Activated CD4-positive, alpha-beta memory T cell treated with anti-CD3 and anti-CD28 coated beads, Interleukin-2, amount 10 ng/mL, durations not matched to agents 7 days and 5 days (primary cell): ENCODE data around the gene PALS2. TPM values are rescaled to one million over a fixed set of nuclear protein-coding genes. Genes with fewer than 3 reads are reported as not detected.

Source experiments
- CTCF ChIA-PET: fragments of 350-600 bp; sonication (Branson Sonifier 250); formaldehyde crosslinking; loops from one replicate; lab custom pipeline; 2021; ENCODE audit warnings: antibody characterized with exemption, inconsistent platforms; lab: Charles Lee
- POLR2A ChIA-PET: fragments of 350-600 bp; sonication (Branson Sonifier 250); formaldehyde crosslinking; loops from one replicate; lab custom pipeline; 2021; ENCODE audit warnings: antibody characterized with exemption; lab: Charles Lee
- DNase-seq: peaks from one replicate; pipeline ENCODE4 v3.0.0-alpha.2; 2020
- H3K27ac Mint-ChIP-seq: one replicate; pipeline ENCODE4 v1.8.0; 2021; ENCODE audit warnings: mild to moderate bottlenecking, mixed read lengths
- H3K27me3 Mint-ChIP-seq: one replicate; pipeline ENCODE4 v1.8.0; 2021; ENCODE audit warnings: mixed read lengths
- H3K36me3 Mint-ChIP-seq: one replicate; pipeline ENCODE4 v1.8.0; 2021; ENCODE audit warnings: low read depth, mixed read lengths
- H3K4me1 Mint-ChIP-seq: one replicate; pipeline ENCODE4 v1.8.0; 2021; ENCODE audit warnings: mixed read lengths
- H3K4me3 Mint-ChIP-seq: one replicate; pipeline ENCODE4 v1.8.0; 2021; ENCODE audit warnings: mild to moderate bottlenecking, mixed read lengths
- H3K9me3 Mint-ChIP-seq: one replicate; pipeline ENCODE4 v1.8.0; 2021; ENCODE audit warnings: mixed read lengths
- total RNA-seq, 2 experiments: library from RNA; stranded (reverse); gene quantifications; one replicate each; pipeline ENCODE4 v1.2.3, GENCODE V29; 2021

Gene PALS2, protein sequence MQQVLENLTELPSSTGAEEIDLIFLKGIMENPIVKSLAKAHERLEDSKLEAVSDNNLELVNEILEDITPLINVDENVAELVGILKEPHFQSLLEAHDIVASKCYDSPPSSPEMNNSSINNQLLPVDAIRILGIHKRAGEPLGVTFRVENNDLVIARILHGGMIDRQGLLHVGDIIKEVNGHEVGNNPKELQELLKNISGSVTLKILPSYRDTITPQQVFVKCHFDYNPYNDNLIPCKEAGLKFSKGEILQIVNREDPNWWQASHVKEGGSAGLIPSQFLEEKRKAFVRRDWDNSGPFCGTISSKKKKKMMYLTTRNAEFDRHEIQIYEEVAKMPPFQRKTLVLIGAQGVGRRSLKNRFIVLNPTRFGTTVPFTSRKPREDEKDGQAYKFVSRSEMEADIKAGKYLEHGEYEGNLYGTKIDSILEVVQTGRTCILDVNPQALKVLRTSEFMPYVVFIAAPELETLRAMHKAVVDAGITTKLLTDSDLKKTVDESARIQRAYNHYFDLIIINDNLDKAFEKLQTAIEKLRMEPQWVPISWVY
- total RNA-seq, result 10 to 100 TPM; 13.2 to 18.7 TPM

- Mint-ChIP-seq H3K27me3 (peaks cover 36% of the 10 kb centered on the region), H3K27ac (peak within 1 kb of the TSS; percentile 78), H3K36me3 (no peaks in the 10 kb centered on the region), H3K9me3 (no peaks in the 10 kb centered on the region), H3K4me1 (peaks cover 25% of the 10 kb centered on the region), H3K4me3 (peak within 1 kb of the TSS; percentile 89)
- CTCF ChIA-PET, result interaction anchor here (0.8 to 1.7 kb wide), 4 partner anchors 10 to 248 kb away, joined by 3 to 4 read pairs (median 4); no protein-coding TSS in a partner anchor
- POLR2A ChIA-PET, result interaction anchor here (1.1 to 1.8 kb wide), 4 partner anchors 15 to 552 kb away, joined by 3 to 4 read pairs (median 4); partner anchors contain the start of gene CYCS
- DNase-seq, result peak; percentile 81
Observed at GRCh38 chr7:24572997-24573553, at the start of gene PALS2. PALS2 (plus strand) TSS chr7:24573452; CDS start chr7:24623668, 50,216 bp downstream.

DNA sequence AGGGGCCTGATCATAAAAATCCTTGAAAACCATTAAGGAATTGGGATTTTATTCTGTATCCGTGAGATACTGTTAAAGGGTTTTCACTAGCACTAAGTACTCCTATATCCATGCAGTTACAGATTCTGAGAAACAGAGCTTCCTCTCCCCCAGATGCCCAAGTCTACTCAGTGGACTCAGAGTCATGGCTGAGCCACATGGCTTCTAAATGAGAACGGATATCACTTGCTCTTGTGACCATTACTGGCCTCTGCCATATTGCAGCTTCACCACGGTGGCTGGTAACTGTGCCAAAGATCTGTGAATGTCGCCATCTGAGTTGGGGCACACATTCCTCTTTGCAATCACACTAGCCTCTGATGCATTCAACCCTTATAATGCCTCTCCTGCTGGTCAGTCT, 42.0 kb upstream of the PALS2 start:
- no peaks in the 10 kb centered on the region for H3K36me3 Mint-ChIP-seq

GRCh38 chr7:24536682-24537081, 36.6 kb upstream of the PALS2 start:
- ChIA-PET POLR2A (no interaction called here), CTCF (no interaction called here)
- Mint-ChIP-seq H3K4me3 (no peak overlapping the region), H3K4me1 (no peaks in the 10 kb centered on the region), H3K9me3 (no peaks in the 10 kb centered on the region), H3K27ac (no peak overlapping the region), H3K27me3 (peaks cover 5% of the 10 kb centered on the region), H3K36me3 (no peaks in the 10 kb centered on the region)
- DNase-seq, result no peak

More for the DNA sequence above, 42.0 kb upstream of the PALS2 start:
- no peak for DNase-seq
- ChIA-PET CTCF (no interaction called here), POLR2A (no interaction called here)
- H3K27ac Mint-ChIP-seq, result no peak overlapping the region
- H3K27me3 Mint-ChIP-seq, result peaks cover 7% of the 10 kb centered on the region
- no peak overlapping the region for H3K4me3 Mint-ChIP-seq
- H3K9me3 Mint-ChIP-seq, result no peaks in the 10 kb centered on the region
- no peaks in the 10 kb centered on the region for H3K4me1 Mint-ChIP-seq

DNA sequence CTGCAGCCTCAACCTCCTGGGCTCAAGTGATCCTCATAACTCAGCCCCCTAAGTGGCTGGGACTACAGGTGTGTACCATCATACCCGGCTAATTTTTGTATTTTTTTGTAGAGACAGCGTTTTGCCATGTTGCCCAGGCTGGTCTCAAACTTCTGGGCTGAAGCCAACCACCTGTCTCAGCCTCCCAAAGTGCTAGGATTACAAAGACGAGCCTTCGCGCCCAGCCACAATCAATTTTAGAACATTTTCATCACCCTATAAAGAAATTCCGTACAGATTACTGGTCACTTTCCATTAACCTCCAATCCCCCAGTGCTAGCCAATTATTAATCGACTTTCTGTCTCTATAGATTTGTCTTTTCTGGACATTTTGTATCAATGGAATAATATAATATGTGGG, 32.3 kb upstream of the PALS2 start:
- Mint-ChIP-seq H3K9me3 (no peaks in the 10 kb centered on the region), H3K27ac (no peak overlapping the region), H3K27me3 (peaks cover 13% of the 10 kb centered on the region), H3K4me3 (no peak overlapping the region), H3K36me3 (no peaks in the 10 kb centered on the region), H3K4me1 (no peaks in the 10 kb centered on the region)
- ChIA-PET CTCF (no interaction called here), POLR2A (no interaction called here)
- DNase-seq, result no peak

GRCh38 chr7:24545215-24545614, 28.0 kb upstream of the PALS2 start:
- Mint-ChIP-seq H3K36me3 (no peaks in the 10 kb centered on the region), H3K27ac (no peak overlapping the region), H3K9me3 (no peaks in the 10 kb centered on the region), H3K27me3 (peaks cover 15% of the 10 kb centered on the region), H3K4me1 (no peaks in the 10 kb centered on the region), H3K4me3 (no peak overlapping the region)
- ChIA-PET CTCF (no interaction called here), POLR2A (no interaction called here)
- no peak for DNase-seq

DNA sequence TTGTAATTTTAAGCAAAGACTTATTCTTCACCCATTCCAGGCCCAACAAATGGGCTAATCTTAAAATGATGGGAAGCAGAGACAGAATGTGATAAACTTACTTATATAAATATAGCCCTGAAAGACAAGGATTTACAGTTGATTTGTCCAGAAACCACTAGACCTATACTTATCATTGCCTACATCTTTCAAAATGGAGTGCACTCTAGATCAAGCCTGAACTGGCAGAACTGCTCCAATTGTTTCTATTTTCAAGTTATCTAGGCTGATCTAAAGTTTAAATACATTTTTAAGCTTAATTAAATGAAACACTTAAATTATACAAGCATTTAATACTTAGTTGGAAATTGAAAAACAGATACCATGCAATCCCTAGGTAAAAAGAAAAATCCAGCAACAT, 24.9 kb upstream of the PALS2 start:
- H3K36me3 Mint-ChIP-seq, result no peaks in the 10 kb centered on the region

GRCh38 chr7:24549991-24550390, 23.3 kb upstream of the PALS2 start:
- no peak for DNase-seq
- Mint-ChIP-seq H3K4me1 (no peaks in the 10 kb centered on the region), H3K4me3 (no peak overlapping the region), H3K27ac (no peak overlapping the region), H3K9me3 (no peaks in the 10 kb centered on the region), H3K27me3 (peaks cover 14% of the 10 kb centered on the region), H3K36me3 (no peaks in the 10 kb centered on the region)
- POLR2A ChIA-PET, result no interaction called here
- CTCF ChIA-PET, result no interaction called here

More for the DNA sequence above, 24.9 kb upstream of the PALS2 start:
- Mint-ChIP-seq H3K9me3 (no peaks in the 10 kb centered on the region), H3K4me1 (no peaks in the 10 kb centered on the region), H3K27ac (no peak overlapping the region), H3K27me3 (peaks cover 17% of the 10 kb centered on the region), H3K4me3 (no peak overlapping the region)
- POLR2A ChIA-PET, result no interaction called here
- CTCF ChIA-PET, result no interaction called here
- no peak for DNase-seq

DNA sequence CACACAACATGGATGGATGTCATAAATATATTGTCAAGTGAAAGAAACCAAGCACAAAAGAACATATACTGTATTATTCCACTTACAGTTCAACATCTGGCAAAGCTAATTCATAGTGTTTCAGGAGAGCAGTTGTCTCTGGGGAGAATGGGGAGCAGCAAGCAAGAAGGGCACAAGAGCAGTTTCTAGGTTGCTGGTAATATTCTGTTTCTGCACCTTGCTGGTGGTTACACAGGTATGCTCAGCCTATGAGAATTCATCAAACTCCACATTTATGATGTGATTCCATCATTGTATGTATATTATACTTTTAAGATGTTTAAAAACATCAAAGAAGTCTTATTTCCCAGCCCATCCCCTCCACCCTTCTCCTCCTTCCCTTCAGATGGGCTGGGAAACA, 18.1 kb upstream of the PALS2 start:
- ChIA-PET CTCF (no interaction called here), POLR2A (no interaction called here)
- no peak overlapping the region for H3K4me3 Mint-ChIP-seq
- no peaks in the 10 kb centered on the region for H3K9me3 Mint-ChIP-seq
- H3K27ac Mint-ChIP-seq, result no peak overlapping the region
- no peak for DNase-seq
- H3K27me3 Mint-ChIP-seq, result peaks cover 7% of the 10 kb centered on the region
- peaks cover under 1% of the 10 kb centered on the region for H3K4me1 Mint-ChIP-seq
- H3K36me3 Mint-ChIP-seq, result no peaks in the 10 kb centered on the region

- CTCF ChIA-PET, result no interaction called here
- no peaks in the 10 kb centered on the region for H3K36me3 Mint-ChIP-seq
- POLR2A ChIA-PET, result no interaction called here
- H3K4me1 Mint-ChIP-seq, result peaks cover 5% of the 10 kb centered on the region
- DNase-seq, result no peak
- no peak overlapping the region for H3K4me3 Mint-ChIP-seq
- no peak overlapping the region for H3K27ac Mint-ChIP-seq
- H3K27me3 Mint-ChIP-seq, result peaks cover 10% of the 10 kb centered on the region
- no peaks in the 10 kb centered on the region for H3K9me3 Mint-ChIP-seq
Observed at GRCh38 chr7:24555719-24556118, 17.5 kb upstream of the PALS2 start.

GRCh38 chr7:24560772-24561171, 12.5 kb upstream of the PALS2 start:
- Mint-ChIP-seq H3K36me3 (no peaks in the 10 kb centered on the region), H3K9me3 (no peaks in the 10 kb centered on the region), H3K27ac (no peak overlapping the region), H3K4me1 (peaks cover 9% of the 10 kb centered on the region), H3K4me3 (no peak overlapping the region), H3K27me3 (peaks cover 11% of the 10 kb centered on the region)
- POLR2A ChIA-PET, result no interaction called here
- CTCF ChIA-PET, result interaction anchor here (0.6 to 1.5 kb wide), 2 partner anchors 12 to 462 kb away, joined by 3 read pairs; partner anchors contain the start of gene PALS2
- DNase-seq, result no peak

DNA sequence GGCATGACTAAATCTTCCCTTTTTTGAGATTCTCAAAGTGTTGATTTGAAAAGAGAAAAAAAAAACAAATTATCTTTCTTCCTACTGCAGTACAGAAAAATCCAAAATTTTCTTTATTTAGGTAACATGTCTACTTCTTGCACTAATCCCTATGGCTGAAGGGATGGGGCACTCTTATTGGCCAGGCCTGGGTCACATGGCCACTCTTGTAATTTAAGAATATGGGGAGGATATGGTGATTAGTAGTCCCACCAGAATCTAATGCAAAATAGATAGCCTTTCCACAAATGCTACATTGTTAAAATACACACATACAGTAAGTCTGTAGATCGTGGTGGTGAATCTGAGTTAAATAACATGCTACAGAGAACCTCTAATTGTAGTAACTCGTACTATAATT, 7.0 kb upstream of the PALS2 start:
- Mint-ChIP-seq H3K27me3 (peaks cover 36% of the 10 kb centered on the region), H3K36me3 (no peaks in the 10 kb centered on the region), H3K4me1 (no peaks in the 10 kb centered on the region), H3K27ac (no peak overlapping the region), H3K9me3 (no peaks in the 10 kb centered on the region), H3K4me3 (no peak overlapping the region)
- ChIA-PET CTCF (no interaction called here), POLR2A (no interaction called here)
- no peak for DNase-seq

GRCh38 chr7:24570983-24571382, 2.3 kb upstream of the PALS2 start:
- H3K9me3 Mint-ChIP-seq, result no peaks in the 10 kb centered on the region
- POLR2A ChIA-PET, result no interaction called here
- no peaks in the 10 kb centered on the region for H3K36me3 Mint-ChIP-seq
- H3K27ac Mint-ChIP-seq, result no peak overlapping the region
- H3K4me3 Mint-ChIP-seq, result no peak overlapping the region
- DNase-seq, result no peak
- H3K27me3 Mint-ChIP-seq, result peaks cover 39% of the 10 kb centered on the region
- H3K4me1 Mint-ChIP-seq, result peaks cover 19% of the 10 kb centered on the region
- CTCF ChIA-PET, result no interaction called here

GRCh38 chr7:24572016-24572392, 1.2 kb upstream of the PALS2 start:
- Mint-ChIP-seq H3K4me1 (peaks cover 22% of the 10 kb centered on the region), H3K4me3 (peak overlapping the region; percentile 79), H3K27me3 (peaks cover 37% of the 10 kb centered on the region), H3K36me3 (no peaks in the 10 kb centered on the region), H3K27ac (peak overlapping the region; percentile 78), H3K9me3 (no peaks in the 10 kb centered on the region)
- DNase-seq, result peak; percentile 25
- ChIA-PET POLR2A (interaction anchor here (1.5 to 1.8 kb wide), 2 partner anchors 16 to 552 kb away, joined by 4 read pairs; no protein-coding TSS in a partner anchor), CTCF (interaction anchor here (1.0 to 1.7 kb wide), 3 partner anchors 12 to 608 kb away, joined by 3 to 4 read pairs (median 3); a partner anchor contains a TSS)
